HG02610 (cell line): Measurements from ENCODE around the gene FAM43A.
A peak's percentile ranks its signal among the peaks of the same experiment; 100 is the strongest.

Source experiments
- ATAC-seq: cut with Tn5 transposase; IDR thresholded peaks from one replicate; pipeline ENCODE4 v1.9.1; 2021; ENCODE audit warnings: mild to moderate bottlenecking, moderate library complexity; ENCODE audit not compliant: unreplicated experiment

Gene FAM43A

GRCh38 chr3:194675081-194675640 is 10.5 kb upstream of the FAM43A start:
- no peak for ATAC-seq

- no peak for ATAC-seq
Measured at GRCh38 chr3:194675680-194676079, 10.0 kb upstream of the FAM43A start.

GRCh38 chr3:194676471-194676870 is 9.2 kb upstream of the FAM43A start:
- no peak for ATAC-seq

- no peak for ATAC-seq
Measured at GRCh38 chr3:194680888-194681615, 4.6 kb upstream of the FAM43A start.

GRCh38 chr3:194682189-194682693 is 3.4 kb upstream of the FAM43A start:
- no peak for ATAC-seq

GRCh38 chr3:194682694-194683310 is 2.9 kb upstream of the FAM43A start:
- ATAC-seq, result peak; percentile 64

- no peak for ATAC-seq
Measured at GRCh38 chr3:194683380-194683779, 2.3 kb upstream of the FAM43A start.

- ATAC-seq, result peak; percentile 20
Measured at GRCh38 chr3:194685065-194685717, 492 bp upstream of the FAM43A start.

GRCh38 chr3:194686414-194686815 is 732 bp downstream of the FAM43A start:
- no peak for ATAC-seq

GRCh38 chr3:194686816-194687637 is 1.3 kb downstream of the FAM43A start:
- no peak for ATAC-seq

GRCh38 chr3:194687638-194688199 is 2.0 kb downstream of the FAM43A start:
- ATAC-seq, result peak; percentile 25

- no peak for ATAC-seq
Measured at GRCh38 chr3:194688200-194688740, 2.6 kb downstream of the FAM43A start.

- ATAC-seq, result no peak
Measured at GRCh38 chr3:194688946-194689345, 3.3 kb downstream of the FAM43A start.

GRCh38 chr3:194689493-194689944 is 3.8 kb downstream of the FAM43A start:
- no peak for ATAC-seq

- no peak for ATAC-seq
Measured at GRCh38 chr3:194690501-194691372, 5.1 kb downstream of the FAM43A start.

GRCh38 chr3:194691481-194692283 is 6.0 kb downstream of the FAM43A start:
- ATAC-seq, result peak; percentile 79

GRCh38 chr3:194696702-194697101 is 11.0 kb downstream of the FAM43A start:
- ATAC-seq, result no peak

- ATAC-seq, result no peak
Measured at GRCh38 chr3:194702545-194702944, 16.9 kb downstream of the FAM43A start.
